Measurements from ENCODE around the gene TBK1.

TBK1 gene

DNA sequence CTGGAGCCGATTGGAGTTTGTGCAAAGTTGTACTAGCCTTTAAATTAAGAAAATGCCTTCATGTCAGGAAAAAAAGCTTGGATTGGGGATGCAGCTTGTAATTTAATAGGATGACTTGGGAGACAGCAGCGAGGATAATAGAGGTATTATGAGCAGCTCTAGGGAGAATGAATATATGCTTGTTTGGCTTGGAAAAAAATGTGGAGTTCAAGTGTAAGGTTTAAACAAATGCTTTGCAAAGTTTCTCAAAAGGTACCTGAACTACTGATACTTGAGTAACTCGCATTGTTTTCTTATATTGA lies 93.1 kb downstream of the TBK1 start:
- no peak for DNase-seq (ENCODE audit: low read depth)

DNA sequence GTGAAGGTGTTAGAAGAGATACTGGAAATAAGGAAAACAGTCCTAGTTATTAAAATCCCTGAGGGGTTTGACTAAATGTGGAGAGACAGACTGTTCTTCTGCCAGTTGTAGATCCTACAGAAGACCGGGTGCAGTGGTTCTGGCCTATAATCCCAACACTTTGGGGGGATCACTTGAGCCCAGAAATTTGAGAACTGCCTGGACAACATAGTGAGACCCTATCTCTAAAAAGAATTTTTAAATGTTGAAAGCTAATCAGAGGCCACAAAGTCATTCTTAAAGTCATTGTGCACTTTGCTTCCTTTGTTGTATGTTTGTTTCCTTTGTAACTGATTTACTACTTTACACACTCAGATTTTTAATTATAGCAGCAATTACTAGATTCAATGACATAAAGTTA lies 97.2 kb downstream of the TBK1 start:
- DNase-seq (ENCODE audit: low read depth): no peak

DNA sequence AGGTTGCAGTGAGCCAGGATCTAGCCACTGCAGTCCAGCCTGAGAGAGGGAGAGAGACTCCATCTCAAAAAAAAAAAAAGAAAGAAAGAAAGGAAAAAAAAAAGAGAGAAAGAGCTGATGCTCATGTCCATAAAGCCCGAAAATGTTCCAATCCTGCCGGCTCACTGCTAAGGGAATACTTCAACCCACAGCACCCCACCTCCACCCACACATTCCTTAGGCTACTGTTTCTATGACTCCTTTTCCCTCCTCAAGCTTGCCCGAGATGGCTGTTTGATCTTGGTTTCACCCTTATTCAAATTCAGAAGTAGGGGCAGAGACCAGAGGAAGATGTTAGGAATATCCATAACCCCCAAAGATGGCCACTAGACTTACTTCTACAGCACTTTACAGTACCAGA lies 98.8 kb downstream of the TBK1 start:
- DNase-seq (ENCODE audit: low read depth): no peak

DNA sequence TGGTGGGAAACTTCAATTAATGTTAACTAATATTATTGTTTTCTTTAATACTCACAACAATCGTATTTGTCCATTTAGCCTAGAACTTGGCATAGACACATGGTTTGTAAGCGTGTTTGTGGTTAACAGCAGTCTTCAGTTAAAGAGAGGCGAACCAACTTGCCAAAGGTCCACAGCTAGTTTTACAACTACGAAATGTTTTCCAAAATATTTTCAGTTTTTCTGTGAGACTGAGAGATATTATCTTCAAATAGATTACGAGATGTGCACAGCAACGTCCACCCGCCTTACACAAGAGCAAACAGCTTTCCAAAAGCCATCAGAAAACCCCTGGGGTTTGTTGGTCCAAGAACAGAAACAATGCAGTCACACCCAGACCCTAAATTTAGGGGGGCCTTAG lies 99.8 kb downstream of the TBK1 start:
- peak; percentile 60 for DNase-seq (ENCODE audit: low read depth)
